GM18909 (cell line): ENCODE data around the gene CPD.
"Not testable (repeated sequence)": the region's sequence is repeated elsewhere in the genome, so short reads cannot be mapped to it uniquely, and the experiment has no call there.

Experiments used
- ATAC-seq: cut with Tn5 transposase; IDR thresholded peaks from one replicate; pipeline ENCODE4 v1.9.1; 2021; ENCODE audit warnings: mild to moderate bottlenecking; ENCODE audit not compliant: unreplicated experiment, poor library complexity

The CPD gene

GRCh38 chr17:30378825-30379302 lies at the start of gene CPD:
Gene CPD (plus strand): TSS chr17:30378927. CDS start chr17:30378981, 54 bp downstream.
- peak; percentile 92 for ATAC-seq

DNA sequence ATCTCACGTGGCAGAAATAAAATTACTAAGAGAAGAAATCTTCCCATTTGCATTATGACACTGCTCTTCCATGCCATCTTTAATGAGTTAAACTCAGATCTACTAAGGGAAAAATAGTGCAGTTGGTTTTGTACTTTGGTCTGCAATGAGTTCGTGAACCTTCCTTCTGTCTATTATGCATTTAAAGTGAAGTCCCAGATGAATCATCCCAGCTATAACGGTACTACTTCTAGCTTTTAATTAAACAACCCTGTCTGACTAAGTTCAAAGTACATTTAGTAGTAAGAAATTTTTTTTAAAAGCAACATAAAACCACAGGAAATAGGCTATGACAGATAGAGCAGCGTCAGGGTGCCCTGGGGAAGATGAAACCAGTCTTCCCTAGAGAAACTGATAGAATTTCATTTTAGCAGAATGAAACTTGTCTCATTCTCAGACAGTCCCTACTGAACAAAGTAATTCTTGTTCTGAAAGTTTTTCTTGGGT lies 46.6 kb upstream of the CPD start:
- ATAC-seq = peak; percentile 64

GRCh38 chr17:30333503-30334360 lies 45.0 kb upstream of the CPD start, which contains the start of gene TMIGD1:
Gene TMIGD1 (minus strand): TSS chr17:30334057. CDS start chr17:30332133, 1,924 bp downstream.
- no peak for ATAC-seq

DNA sequence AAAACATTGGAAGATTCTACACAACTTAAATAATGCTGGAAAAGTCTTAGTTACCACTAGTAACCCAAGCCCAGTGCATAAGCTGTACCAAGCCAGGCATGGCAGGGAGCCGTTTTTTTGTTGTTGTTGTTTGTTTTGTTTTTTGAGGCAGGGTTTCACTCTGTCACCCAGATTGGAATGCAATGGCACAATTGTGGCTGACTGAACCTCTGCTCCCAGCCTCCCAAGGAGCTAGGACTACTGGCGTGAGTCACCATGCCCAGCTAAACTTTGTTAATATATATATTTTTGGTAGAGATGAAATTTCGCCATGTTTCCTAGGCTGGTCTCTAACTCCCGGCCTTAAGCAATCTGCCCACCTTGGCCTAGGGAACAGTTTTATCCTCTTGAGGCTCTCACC lies 44.3 kb upstream of the CPD start:
- no peak for ATAC-seq

GRCh38 chr17:30336369-30337171 lies 42.2 kb upstream of the CPD start:
- no peak for ATAC-seq

GRCh38 chr17:30337393-30337999 lies 41.2 kb upstream of the CPD start:
- no peak for ATAC-seq

GRCh38 chr17:30339086-30339485 lies 39.6 kb upstream of the CPD start:
- ATAC-seq = no peak

- no peak for ATAC-seq
These were observed 37.8 kb upstream of the CPD start for GRCh38 chr17:30340801-30341356.

DNA sequence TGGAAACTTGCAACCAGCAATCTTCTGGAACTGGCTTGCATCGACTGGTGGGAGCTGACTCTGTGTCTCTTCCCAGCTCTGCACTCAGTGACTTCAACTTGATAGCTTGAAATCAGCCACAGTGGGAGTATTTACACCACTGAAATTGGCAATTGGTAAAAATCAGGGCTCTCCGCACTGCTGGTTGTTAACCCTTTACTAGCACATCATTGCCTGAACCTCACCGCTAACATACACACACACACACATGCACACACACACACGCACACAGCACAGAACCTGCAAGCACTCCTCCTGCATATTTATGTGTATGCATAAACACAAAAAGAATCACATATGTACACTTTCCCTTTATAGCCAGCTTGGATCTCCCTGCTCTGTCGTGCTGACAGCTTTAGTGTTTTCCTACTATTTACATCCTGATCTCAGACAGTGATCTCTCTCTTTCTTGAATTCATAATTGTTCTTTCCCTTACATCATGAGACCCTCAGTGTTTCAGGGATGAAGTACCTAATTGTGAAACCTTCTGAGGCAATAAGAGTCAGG lies 37.0 kb upstream of the CPD start:
- no peak for ATAC-seq

DNA sequence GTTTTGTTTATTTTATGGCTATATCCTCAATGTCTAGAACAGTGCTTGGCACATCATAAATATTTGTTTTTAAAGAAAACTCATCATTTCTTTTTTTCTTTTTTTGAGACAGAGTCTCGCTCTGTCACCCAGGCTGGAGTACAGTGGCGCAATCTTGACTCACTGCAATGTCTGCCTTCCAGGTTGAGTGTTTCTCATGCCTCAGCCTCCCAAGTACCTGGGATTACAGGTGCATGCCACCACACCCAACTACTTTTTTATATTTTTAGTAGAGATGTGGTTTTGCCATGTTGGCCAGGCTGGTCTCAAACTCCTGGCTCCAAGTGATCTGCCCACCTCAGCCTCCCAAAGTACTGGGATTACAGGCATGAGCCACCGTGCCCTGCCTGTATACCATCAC lies 35.5 kb upstream of the CPD start:
- ATAC-seq = not testable (repeated sequence)

- ATAC-seq = no peak
These were observed 34.9 kb upstream of the CPD start for GRCh38 chr17:30343796-30344195.

DNA sequence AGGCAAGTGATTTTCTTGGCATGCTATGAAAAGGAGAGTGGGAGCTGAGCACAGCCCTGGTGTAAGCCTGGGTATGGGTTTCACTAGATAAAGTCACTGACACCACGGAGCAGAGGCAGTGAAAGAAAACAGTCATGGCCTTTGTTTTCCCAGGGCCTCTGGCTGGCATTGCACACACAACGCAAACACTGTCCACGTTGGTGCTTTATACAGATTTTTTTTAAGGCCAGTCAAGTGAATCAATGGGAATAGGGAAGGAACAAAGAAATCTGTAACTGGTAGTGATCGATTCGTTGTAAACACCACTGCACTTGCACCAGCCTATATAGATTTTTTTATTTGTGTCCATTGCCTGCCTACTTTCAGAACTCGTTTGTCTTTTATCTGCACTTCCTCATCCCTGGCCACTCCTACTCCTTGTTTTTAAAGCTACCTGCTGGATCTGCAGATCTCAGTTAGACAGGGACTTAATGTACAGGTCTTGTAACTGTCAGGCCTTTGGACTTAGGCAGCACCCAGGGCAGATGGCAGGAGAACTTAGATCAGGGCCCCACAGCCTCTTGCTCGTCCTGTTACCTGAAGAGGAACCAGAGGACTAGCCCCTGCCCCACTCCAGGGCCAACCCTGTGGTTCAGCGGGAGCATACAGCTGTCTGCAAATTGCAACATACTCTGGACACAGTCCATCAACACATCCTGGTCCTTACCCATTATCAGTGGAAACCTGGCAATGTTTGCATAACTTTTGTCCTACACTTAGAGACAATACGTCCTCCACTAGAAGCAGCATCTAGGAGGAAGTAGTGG lies 34.2 kb upstream of the CPD start:
- ATAC-seq = no peak

DNA sequence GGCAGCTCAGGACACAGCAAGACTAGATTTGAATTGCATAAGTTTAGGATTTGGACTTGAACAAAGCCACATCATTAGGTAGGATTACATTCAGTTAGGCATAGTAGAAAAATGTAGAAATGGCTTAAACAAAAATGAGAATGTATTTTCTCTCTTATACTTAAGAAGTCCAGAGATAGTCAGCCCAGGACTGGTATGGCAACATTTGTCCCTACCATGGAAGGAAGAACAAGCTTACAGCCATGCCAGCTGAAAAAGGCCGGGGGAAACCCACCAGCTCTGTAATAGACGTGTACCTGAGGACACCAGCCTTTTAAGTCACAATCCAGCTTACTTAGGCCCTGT lies 33.7 kb upstream of the CPD start:
- no peak for ATAC-seq

- no peak for ATAC-seq
These were observed 33.1 kb upstream of the CPD start for GRCh38 chr17:30345527-30346075.

- no peak for ATAC-seq
These were observed 32.4 kb upstream of the CPD start for GRCh38 chr17:30346221-30346795.

DNA sequence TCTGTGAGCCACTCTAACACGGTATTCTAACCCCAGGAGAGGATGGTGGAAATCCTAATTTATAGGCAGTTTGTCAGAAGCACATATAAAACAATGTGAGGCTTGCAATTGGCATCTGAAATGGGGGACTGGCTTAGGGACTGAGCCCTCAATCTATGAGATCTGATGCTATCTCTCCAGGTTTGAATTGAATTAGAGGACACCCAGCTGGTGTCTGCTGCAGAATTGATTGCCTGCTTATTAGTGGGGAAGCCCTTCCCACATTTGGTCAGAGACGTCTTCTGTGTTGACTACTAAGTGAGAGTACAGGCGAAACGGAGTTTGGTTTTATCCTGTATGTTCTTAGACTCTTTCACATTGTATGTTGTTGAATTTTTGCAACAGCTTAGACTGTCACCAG lies 31.2 kb upstream of the CPD start:
- ATAC-seq = no peak

- ATAC-seq = no peak
These were observed 29.5 kb upstream of the CPD start for GRCh38 chr17:30349252-30349651.

GRCh38 chr17:30351263-30351662 lies 27.5 kb upstream of the CPD start:
- not testable (repeated sequence) for ATAC-seq

GRCh38 chr17:30351735-30352134 lies 27.0 kb upstream of the CPD start:
- ATAC-seq = no peak
